Urothelium cell line (cell line): ENCODE measurements around the gene OR6Q1.

Source experiments
- DNase-seq: peaks from one replicate; pipeline ENCODE4 v3.0.0; 2011; ENCODE audit warnings: low spot score, mixed read lengths
- FAIRE-seq: peaks from 2 replicates; lab custom pipeline; 2011; peaks lifted over from hg19 to GRCh38; lab: Jason Lieb, UNC

OR6Q1 gene

DNA sequence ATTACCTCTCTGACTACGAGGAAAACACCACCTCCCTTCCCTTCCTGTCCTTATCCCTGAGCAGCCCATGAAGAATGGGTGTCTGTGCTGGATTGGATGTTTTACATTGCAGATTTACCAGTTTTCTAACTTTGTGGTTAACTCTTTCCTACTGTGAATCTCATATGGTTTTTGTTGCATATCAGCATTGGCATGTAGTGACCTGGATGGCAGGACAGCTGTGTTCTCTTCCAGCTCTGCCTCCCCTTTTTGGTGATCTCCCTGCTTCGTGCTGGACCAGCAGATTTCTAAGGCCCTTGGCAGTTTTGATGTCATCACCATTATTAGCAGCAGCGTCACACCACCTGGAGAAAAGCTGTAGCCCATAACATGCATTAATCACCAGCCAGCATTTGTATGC is 26.7 kb downstream of the OR6Q1 start:
- no peak for DNase-seq
- no peak for FAIRE-seq

DNA sequence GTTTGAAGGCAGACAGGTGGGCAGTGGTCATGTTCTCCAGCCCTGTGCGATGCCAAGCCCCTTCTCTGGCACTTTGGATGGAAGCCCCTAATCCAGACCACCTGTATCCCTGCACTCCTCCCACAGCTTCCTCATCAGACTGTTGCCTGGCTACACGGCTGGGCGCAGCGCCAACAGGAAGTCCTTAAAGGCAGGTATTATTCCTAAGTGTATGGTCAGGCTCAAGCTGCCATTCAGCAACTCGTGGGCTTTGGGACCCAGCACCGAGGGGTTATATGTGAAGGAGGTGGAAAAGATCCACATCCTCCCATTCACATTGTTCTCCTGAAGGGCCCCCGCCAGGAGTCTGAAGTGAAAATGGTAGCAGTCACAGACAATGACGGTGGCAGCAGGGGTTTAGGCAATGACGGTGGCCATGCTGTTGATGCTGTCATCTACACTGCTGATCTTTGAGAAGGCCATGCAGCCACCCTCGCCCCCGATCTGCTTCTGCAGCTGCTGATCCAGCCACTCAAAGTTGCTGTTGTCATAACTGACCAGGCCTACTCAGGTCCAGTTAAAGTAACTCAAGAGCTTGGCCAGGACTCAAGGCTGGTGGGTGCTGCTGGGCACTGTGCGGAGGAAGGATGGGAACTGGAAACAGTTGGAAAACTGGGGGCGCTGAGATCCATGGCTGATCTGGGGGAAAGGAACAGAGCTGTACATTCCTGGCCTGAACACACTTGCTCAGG is 27.7 kb downstream of the OR6Q1 start:
- DNase-seq, result peak; percentile 22
- no peak for FAIRE-seq

DNA sequence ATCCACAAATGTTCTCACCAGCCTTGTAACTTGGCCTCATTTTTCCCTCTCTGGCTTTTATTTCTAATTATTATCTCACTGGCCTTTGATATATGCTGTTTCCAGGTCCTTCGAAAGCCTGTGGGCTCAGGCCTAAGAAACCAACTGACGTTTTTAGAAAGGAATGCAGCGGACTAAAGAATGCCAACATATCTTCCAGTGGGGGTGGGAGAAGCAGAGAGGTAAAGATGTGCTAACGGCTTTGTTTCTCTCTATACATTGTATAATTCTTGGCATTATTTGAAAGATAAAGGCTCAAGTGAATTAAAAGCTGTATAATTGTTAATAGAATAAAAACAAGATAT is 28.2 kb downstream of the OR6Q1 start:
- FAIRE-seq (no peak), DNase-seq (peak; percentile 80)

DNA sequence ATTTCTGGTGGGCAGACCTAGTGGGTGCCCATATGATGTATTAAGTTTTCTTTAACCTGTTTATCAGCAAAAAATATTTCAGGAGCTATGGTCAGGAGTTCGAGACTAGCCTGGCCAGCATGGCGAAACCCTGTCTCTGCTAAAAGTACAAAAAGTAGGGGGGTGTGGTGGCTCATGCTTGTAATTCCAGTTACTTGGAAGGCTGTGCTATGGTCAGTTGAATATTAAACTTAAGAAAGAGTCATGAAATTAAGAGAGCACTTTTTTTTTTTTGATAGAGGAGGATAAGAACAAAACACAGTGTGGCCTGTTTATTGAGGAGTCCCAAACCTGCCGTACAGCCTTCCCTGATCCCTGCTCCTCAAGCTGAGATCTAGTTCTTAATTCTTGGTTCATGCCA is 29.8 kb downstream of the OR6Q1 start:
- no peak for FAIRE-seq
- DNase-seq, result no peak

DNA sequence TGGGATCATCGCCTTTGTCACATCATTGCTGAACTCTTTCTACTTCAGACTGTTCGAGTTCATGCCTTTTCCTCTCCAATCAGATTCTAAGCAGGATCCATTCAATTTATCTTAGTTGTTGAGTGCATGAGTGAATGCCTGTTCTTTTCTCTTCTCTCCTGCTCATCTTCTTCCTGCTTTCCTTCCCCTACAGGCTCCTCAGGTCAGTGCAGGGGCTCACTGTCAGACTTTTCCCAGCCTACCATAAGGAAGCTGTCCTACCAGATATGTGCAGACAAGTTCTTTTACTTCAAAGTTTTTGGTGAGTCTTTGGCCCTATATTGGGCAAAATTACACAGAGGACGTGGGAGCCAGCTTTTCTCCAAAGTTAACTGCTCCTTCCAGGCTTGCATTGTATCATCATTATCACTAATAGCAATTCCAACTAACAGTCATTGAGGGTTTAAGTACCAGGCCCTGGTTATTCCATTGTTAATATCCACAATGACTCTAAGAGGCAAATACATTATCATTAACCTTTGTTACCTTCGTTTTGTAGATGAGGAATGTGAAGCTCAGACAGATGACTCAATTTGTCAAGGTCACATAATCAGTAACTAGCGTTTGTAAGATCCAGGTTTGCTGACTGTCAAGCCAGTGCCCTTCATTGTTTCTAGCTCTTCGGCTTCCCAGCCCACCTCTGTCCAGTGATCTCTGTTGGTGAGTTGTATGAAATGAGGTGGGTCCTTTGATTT is 30.4 kb downstream of the OR6Q1 start:
- FAIRE-seq (no peak), DNase-seq (peak; percentile 26)

DNA sequence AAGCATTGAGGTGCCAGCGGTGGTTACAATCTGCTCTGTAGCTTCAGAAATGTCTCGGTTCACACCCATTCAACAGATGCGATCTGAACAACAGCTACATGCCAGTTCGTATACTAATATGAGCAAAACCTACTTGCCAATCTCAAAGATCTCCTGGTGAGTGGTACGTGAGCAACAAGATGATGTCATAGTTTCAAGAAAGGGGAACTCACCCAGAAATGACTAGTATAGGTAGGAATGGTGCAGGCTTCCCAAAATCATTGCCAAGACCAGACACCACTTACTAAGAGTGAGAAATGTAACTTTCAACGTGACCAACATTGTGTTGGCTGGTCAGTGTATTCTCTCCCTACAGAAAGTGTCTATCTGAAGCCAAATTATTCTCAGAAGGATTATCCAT is 31.1 kb downstream of the OR6Q1 start:
- DNase-seq, result peak; percentile 53
- no peak for FAIRE-seq

DNA sequence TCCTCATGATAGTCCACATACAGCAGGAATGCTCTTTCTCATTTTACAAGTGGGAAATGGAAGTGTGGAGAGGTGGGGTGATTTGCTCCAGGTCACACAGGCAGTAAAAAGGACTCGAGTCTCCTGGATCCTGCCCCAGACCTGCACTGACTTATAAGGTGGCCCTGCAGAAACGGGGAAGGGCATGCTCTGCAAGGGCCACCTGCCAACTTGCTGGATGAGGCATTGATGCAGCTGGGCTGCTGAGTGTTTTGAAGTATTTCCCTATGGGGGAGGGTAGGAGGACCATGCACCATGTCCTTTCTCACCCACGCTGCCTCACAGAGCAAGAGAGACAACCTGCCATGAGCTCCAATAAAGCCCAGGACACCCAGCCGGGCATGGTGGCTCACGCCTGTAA is 36.9 kb downstream of the OR6Q1 start:
- FAIRE-seq (peak; percentile 59), DNase-seq (no peak)

DNA sequence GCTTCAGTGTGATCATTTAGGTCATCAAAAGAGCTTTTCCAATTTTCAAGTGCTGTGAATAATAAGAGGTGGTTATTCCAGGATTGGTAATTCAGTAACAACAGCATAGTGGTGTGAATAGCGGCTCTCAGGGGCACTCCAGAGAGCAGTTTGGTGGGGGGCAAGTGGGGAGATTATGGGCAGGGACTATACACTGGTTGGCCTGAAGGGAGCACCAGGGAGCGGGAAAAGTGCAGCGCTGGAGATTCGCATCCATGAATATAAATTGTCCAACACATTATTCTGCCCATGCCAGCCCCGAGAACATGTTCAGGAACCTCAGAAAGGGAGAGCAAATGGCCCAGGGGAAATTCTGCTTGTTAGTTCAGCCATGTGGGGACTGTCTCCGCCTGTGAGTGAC is 37.9 kb downstream of the OR6Q1 start:
- FAIRE-seq (no peak), DNase-seq (no peak)

DNA sequence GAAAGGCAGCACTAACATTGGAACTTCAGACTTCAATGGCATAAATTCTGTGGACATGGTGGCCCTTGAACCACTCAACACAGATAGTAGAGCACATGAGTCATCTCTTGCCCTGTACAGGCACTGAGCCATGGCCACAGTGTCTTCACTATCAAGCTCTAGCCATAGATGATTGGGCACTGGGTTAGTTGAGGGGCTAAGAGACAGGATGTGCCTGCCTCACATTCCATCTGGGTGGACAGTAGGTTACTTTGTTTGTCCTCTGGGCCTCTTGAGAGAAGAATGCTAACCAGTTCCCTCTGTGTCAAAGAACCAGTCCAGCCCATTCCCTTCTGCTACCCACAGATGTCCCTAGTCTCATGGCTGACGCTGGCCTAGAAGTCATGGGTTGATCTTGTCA is 39.8 kb downstream of the OR6Q1 start:
- DNase-seq (no peak), FAIRE-seq (no peak)

DNA sequence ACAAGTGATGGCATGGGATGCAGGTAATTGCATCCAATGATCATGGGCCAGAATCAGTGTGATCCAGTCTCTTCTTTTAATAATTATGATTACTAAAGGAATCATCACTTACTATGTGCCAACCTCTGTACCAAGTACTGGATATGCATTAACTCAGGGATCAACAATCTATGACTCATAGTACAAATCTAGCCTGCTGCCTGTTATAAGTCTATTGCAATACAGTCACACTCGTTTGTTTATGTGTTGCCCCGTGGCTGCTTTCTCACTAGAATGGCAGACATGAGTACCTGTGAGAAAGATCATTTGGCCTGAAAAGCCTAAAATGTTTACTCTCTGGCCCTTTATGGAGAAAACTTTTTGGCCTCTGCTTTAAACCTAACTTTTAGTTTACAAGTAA is 45.0 kb downstream of the OR6Q1 start:
- DNase-seq (no peak), FAIRE-seq (no peak)
